Upper lobe of left lung (tissue), 4 donors: ENCODE measurements around the gene HNF4A.

Source experiments
- EP300 ChIP-seq, 4 donors: sonication (generic); formaldehyde crosslinking; IDR thresholded peaks; one replicate each; pipeline ENCODE4 v1.5.1; 2017; ENCODE audit warnings: antibody characterized with exemption in 4 of 4, control low read depth in 2 of 4
- POLR2A ChIP-seq, 4 donors: fragments of 450-650 bp; IDR thresholded peaks; one replicate each; pipeline ENCODE4 v1.5.1; 2016 to 2017; ENCODE audit warnings: antibody characterized with exemption in 4 of 4, mild to moderate bottlenecking in 2 of 4
- POLR2AphosphoS5 ChIP-seq, 2 donors: sonication (generic); formaldehyde crosslinking; IDR thresholded peaks; one replicate each; pipeline ENCODE4 v1.5.1; 2017; ENCODE audit warnings: antibody characterized with exemption in 2 of 2
- TF ChIP-seq, protein P1 (sequence below), 6 experiments: fragments of 450-650 bp in 4 of 6; fragments of 200-600 bp in 2 of 6; sonication (generic) in 2 of 6; IDR thresholded peaks; one replicate each; pipeline ENCODE4 v1.5.1; 2016 to 2019; ENCODE audit warnings: antibody characterized with exemption in 6 of 6

DNA sequence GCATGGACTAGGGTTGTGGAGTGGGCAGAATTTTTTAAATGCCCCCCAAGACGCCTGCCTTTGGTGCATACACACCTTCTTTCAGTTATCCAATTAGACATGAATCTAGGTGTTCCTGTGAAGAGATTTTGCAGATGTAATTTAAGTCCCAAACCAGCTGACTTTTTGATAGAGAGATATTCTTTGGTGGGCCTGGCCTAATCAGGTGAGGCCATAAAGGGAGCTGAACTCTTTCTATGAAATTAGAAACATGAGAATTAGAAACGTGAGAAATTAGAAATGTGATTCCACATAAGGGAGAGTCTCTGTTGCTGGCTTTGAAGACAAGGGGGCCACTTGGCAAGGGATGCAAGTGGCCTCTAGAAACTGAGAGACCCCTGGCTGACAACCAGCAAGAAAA lies 83.8 kb downstream of the HNF4A start:
- TF ChIP-seq POLR2AphosphoS5 (IDR thresholded peaks at IDR 0.05) (no peak), POLR2A (IDR thresholded peaks at IDR 0.05) (no peak), EP300 (IDR thresholded peaks at IDR 0.05) (no peak)
- TF ChIP-seq, protein P1, sequence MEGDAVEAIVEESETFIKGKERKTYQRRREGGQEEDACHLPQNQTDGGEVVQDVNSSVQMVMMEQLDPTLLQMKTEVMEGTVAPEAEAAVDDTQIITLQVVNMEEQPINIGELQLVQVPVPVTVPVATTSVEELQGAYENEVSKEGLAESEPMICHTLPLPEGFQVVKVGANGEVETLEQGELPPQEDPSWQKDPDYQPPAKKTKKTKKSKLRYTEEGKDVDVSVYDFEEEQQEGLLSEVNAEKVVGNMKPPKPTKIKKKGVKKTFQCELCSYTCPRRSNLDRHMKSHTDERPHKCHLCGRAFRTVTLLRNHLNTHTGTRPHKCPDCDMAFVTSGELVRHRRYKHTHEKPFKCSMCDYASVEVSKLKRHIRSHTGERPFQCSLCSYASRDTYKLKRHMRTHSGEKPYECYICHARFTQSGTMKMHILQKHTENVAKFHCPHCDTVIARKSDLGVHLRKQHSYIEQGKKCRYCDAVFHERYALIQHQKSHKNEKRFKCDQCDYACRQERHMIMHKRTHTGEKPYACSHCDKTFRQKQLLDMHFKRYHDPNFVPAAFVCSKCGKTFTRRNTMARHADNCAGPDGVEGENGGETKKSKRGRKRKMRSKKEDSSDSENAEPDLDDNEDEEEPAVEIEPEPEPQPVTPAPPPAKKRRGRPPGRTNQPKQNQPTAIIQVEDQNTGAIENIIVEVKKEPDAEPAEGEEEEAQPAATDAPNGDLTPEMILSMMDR (IDR thresholded peaks at IDR 0.05) = no peak
